GM19468 (cell line): ENCODE data around the gene PANK4.
"Not testable (repeated sequence)": the region's sequence is repeated elsewhere in the genome, so short reads cannot be mapped to it uniquely, and the experiment has no call there.

Experiments
- ATAC-seq: cut with Tn5 transposase; IDR thresholded peaks from one replicate; pipeline ENCODE4 v1.9.1; 2021; ENCODE audit warnings: mild to moderate bottlenecking, moderate library complexity, moderate number of reproducible peaks; ENCODE audit not compliant: unreplicated experiment; ENCODE audit errors: extremely low read depth

Gene PANK4

DNA sequence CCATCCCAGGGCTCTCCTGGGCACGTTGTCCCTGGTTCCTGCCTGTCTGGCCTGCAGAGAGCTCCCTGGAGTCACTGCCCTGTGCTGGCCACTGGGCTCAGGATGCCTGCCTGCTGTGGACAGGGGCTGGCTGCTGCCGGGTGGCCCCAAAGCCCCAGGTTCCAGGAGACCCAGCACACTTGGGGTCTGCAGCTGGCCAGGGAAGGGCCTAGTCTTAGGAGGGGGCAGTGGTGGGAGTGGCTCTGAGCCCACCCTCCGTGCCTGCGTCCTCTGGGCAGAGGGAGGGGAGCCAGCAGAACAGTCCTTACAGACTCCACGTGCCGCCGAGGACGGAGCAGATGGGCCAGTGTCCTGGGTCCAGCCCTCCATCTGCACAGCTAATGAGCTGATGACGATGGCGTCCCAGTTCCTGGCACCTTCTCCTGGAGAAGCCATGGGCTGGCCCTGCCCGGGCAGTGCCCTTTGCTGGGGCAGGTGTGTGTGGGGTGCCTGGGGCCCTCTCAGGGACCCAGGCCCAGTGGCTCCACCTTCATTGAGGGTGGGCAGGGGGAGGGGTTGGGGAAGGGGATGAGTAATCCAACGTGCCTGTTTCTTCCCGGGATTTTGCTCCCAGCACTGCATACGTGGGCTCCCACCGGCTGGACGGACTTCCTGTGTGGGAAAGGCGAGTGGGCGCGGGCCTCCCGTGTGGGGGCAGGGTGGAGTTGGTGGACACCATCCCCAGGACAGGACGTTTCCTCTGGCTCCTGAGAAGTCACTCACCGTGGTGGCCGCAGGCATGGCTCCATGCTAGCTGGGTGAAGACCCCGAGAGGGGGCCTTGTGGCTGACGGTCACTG lies 57.1 kb downstream of the PANK4 start:
- ATAC-seq, result no peak

DNA sequence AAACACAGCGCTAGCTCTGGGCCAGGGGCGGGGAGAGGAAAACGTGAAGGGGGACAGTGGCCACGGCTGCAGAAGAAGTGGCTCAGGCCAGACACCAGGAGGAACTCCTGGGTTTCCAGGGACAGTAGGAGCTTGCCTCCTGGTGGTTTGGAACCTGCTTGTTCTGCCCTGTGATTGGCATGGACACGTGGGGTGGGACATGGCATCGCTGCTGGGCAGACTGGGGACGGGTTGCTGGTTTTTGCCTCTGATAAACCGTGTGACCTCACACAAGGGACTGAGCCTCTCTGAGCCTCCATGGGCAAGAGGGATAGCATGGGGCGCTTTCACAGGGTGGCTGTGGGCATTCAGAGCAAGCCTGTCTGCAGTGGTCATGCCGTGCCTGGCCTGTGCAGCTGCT lies 57.9 kb downstream of the PANK4 start:
- no peak for ATAC-seq

DNA sequence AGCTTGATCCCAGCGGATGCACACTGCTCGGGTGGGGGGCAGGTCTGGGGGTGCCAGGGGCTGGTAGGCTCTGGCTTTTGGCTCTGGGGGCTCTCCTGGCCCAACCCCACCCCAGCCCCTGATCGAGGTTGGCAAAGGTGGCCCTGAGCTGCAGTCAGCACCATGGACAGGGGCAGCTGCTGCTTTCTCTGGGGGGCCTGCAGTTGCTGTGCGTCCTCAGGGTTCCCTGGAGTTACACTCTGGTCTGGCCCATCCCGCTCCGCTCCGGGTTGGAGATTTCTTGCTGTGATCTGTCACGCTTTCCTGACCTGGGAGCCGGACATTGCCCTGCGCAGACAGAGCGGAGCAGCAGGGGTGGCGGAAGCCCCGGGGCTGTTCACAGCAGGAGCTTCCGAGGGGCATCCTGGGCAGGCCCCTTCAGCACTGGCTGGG lies 58.3 kb downstream of the PANK4 start:
- no peak for ATAC-seq

DNA sequence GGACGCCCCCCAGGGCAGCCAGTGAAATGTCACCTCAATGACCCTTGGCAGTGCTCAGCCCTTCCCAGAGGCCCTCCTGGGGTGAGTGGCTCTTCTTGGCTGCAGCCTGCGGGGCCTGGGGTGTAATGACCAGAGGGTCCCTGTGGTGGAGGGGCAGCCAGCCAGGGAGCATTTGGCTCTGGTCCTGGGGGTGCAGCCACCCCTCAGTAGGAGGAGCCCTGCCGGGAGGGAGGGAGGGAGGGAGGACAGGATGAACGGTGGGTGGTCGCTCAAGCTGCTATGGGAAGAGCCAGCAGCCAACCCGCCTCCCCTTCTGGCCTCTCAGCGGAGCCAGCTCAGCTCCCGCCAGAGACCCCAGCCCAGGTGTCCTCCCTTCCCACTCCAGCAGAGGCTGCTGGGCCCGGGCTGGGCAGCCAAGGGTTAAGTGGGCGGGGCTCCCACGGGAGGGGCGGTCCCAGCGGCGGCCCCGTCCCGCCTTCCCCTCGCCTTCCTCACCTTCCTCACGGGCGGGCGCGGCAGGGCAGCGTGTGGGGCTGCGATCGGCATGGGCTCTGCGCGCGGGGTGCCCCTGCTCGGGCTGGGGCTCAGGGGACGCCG lies 59.3 kb downstream of the PANK4 start:
- no peak for ATAC-seq

DNA sequence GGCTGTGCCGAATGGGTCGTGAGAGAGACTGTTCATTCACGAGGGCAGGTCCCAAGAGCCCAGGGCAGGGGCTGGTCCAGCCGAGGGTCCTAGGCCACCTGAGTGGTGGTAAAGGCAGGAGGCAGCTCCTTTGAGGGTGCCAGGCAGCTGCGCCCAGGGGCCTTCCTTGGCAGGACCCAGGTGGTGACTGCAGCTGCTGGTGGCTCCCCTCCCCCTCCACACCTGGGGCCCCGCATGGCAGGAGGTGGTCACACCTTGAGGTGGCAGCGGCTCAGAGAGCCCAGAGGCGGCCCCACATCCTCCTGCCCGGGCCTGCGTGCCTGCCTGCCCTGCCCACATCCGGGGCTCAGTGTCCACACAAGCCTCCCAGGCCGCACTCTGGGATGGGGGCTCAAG lies 60.1 kb downstream of the PANK4 start:
- ATAC-seq, result no peak

DNA sequence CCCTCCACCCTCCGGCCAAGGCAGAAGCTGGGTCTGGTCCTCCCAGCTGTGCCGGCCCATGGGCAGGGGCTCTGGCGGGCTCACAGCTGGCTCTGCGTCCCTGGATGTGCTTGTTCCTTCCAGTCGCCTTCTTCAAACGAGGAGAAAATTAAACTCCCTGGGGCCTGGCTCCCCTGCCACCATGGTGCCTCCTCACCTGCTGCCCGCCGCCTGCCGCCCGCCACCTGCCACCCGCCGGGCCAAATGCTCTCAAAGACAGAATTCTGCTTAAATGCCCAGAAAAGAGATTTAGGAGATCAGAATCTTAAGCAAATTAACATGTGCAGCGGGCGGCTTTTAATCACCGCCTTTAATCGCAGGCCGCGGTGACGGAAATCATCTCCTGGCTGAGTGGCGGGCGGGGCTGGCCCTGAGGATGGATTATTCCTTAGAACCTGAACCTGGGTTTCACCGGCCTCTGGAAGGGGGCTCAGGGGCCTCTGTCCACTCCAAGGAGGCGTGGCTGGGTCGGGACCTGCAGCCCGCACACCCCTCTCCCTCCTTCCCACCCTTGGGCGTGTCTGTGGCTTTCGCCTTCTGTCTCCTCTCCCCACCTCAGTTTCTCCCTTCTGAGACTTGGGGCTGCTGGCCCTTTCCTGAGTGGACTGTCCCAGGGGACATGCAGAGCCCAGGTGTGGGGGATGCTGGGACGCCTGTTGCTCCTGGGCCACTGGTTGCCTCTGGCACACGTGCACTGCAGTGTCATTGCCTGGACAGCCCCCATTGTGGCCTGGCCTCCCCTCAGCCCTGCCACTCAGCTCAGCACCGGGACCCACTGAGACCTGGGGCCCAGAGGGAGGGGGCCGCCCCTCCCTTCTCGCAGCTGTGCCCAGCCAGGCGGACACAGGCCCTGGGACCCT lies 60.8 kb downstream of the PANK4 start:
- ATAC-seq, result no peak

DNA sequence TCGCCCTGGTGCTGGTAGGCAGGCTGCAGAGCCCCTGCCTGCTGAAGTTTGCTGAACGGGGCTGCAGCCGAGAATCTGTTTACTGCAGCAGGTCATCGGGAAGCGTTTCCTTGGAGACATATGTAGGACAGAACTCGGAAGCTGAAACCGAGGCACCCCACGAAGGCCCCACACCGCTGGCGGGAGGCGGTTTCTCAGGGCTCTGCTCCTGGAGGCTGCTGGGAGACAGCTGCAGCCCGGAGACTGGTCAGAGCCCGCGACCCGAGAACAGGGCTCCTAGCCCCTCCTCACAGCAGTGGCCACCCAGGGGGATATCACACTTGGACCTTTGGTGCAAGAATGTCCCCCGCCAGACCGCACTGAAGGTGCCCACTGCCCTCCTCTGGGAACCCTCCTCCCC lies 63.0 kb downstream of the PANK4 start:
- no peak for ATAC-seq

DNA sequence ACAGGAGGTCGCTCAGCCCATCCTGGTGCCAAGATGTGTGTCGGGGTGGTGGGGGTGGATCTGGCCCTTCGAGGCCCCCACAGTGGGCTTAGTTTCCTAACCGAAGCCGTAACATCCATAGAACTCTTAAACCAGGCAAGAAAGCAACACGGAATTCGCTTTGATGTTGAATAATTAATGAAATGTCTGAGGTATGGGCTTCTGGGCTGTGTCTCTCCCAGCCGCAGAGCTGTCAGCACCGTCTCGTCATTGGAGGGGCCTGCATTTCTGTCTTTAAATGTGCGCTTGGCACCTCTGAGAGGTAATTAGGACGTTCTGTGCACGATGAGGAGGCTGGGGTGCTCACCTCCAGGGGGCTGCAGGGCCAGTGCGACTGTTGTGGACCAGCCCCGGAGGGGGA lies 63.6 kb downstream of the PANK4 start:
- no peak for ATAC-seq

DNA sequence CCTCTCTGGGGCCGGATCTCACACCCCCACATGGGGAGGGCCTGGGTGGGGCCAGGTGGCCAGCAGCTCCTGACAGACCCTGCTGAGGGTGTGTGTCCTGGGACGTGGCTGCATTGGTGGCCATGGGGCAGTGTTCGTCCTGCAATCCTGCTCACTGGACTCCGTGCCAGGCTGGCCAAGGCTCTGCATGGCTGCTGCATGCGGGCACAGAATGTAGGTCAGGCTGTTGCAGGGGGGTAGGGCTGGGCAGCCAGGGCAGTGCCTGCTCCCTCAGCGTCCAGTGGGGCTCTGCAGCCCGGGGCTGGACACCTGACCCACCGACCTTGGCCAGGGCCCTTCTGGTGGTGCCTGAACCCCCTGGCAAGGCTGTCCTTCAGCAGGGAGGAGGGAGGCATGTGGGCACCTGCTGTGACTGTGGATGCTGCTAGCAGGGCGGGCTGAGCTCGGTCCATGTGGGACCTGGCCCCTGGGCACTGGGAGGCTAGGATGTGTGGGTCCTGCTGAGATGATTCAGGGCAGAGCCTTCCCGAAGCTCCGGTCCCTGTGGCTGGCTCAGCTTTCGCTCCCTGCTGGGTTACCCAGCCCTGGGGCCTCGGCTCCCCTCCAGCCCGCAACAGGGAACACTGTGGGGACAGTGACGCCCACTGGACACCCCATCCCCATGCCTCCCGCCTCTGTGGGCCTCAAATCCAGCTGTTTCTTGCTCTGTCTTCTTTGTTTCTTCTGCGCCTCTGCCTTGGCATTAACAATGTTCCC lies 65.2 kb downstream of the PANK4 start:
- ATAC-seq, result no peak

DNA sequence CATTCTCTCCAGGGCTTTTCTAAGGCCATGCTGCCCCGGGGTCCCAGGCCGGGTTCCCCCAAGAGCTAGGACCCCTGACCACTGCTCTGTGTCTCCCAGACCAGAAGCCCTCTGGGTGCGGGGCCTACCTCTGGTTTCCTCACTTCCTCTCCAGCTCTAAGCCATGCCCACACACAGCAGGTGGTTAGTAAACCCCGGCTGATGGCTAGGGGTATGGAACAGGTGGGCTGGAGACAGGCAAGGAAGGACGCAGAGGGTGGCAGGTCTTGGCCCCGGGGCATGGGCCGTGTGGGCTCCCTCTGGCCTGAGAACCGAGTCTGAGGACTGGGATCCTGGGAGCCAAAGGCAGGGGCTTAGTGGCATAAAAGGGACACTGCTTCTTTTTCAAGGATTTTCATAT lies 66.2 kb downstream of the PANK4 start:
- no peak for ATAC-seq

DNA sequence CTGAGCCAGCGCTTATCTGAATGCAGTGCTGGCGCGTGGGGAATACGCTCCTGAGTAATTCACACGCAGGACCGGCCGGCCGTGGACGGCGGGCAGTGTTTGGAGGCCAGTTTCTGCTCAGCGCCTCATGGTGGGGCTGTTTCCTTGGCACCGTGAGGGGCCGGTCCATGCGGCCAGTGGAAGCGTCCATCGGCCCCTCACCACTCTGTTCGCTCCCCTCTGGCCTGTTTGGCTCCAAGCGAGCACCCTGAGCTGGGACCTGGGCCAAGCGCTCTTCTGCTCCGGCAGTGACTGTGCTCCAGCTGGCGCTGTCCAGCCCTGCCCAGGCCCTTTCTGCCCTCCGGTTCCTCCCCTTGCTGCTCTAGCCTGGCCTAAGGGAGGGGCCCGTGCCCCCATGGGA lies 66.6 kb downstream of the PANK4 start:
- ATAC-seq, result no peak

DNA sequence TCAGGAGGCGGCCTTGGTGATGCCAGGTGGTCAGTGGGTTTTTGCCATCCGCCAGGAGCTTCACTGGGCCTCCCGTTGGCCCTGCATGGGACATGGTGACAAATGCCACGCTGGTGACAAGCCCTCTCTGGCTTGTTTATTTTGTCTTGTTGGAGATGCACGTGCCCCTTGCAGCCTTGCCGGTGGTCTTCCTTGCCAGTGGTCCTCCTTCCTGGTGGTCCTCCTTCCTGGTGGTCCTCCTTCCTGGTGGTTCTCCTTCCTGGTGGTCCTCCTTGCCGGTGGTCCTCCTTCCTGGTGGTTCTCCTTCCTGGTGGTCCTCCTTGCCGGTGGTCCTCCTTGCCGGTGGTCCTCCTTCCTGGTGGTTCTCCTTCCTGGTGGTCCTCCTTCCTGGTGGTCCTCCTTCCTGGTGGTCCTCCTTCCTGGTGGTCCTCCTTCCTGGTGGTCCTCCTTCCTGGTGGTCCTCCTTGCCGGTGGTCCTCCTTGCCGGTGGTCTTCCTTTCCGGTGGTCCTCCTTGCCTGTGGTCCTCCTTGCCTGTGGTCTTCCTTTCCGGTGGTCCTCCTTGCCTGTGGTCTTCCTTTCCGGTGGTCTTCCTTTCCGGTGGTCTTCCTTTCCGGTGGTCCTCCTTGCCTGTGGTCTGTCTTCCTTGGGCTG lies 67.2 kb downstream of the PANK4 start:
- not testable (repeated sequence) for ATAC-seq

DNA sequence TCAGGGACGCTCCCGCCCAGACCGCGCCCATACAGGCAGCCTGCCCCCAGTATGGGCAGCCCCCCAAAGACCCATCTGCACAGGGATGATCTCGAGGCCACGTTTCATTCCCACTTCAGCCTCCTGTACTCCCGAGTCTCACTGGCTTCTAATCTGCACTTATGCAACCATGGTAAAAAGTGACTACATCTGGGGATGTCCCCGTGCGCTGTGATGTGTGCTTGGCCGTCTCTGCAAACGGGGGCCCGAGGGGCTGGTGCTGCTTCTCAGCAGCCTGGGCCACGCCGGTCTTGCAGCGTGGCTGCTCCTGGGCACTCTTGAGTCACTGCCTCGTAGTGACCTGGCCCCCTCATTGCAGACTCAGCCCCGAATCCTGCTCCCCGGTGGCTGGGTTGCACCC lies 67.7 kb downstream of the PANK4 start:
- no peak for ATAC-seq
